NCI-H2107 treated with DMSO at 0.1 percent for 48 hours (cell line): ENCODE data around the gene PELI1.

Experiments
- DNase-seq: peaks from one replicate; lab custom pipeline; 2025; ENCODE audit not compliant: unreplicated experiment; lab: John Stamatoyannopoulos, UW

Gene PELI1

DNA sequence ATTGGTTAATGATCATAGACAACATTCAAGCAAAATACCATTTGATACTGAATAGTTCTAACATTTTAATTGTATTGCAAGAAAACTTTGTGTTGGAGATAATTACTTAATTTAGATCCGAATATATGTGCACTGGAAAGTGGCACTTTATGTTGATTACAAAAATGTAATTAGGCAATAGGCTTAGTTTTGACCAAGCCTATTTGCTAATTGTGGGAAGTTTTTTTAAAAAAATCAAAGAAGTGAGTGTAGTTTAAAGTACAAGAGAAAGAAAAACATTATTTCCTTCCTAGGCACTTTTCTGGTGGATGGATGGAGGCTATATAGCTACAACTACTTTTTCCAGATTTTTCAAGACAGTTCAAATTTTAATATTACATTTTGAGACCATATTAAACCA lies 18.3 kb upstream of the PELI1 start:
- no peak for DNase-seq

DNA sequence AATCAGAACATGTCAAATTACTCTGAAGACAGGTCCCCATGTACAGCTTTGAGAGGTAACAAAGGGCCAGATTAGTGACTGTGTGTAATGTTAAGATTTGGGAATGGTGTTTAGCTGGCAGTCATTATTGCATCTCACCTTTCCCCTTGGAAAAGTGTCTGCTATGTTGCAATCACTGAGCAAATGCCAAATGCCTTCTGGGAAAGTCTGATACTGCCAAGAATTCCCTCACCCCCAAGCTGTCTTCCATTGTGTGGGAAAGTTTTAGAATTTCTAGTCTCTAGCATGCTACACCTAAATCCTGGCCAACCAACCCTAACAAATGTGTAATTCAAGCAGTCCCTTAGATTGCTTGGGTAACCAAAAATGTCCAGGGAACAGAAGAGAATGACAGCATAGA lies 13.6 kb upstream of the PELI1 start:
- no peak for DNase-seq

DNA sequence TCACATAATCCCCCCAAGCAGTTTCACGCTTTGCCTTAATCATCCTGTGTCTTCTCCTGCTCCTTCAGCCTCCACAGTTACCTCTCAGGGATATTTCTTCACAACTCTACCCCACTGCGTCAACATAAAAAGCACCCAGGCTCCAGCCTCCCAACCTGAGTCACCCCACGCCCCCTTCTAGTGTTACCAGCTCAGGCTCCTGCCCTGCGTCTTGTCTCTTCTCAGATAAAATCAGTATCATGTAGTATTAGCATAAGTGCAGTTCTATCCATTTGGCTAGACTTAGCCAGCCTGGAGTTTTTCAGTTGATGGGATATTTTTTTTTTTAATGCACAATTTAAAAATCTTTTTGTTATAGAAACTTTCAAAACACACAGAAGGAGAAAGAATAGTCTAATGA lies 9.6 kb upstream of the PELI1 start:
- DNase-seq = no peak

DNA sequence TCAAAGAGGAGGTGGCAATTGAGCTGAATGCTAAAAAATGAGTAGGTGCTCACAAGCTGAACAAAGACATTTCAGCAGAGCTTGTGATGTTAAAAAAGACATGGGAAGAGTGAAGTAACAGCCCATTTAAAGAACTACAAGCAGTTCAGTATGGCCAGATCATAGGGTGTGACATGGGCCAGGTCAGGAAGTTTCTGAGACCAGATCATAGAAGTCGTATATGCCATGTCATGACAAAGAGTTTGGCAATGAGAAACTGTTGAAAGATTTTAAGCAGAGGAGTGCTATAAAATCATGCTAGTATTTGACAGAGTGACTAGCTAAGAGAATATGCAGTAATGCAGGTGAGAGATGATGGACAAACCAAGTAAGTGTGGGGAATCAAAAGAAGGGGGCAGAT lies 7.3 kb upstream of the PELI1 start:
- no peak for DNase-seq

DNA sequence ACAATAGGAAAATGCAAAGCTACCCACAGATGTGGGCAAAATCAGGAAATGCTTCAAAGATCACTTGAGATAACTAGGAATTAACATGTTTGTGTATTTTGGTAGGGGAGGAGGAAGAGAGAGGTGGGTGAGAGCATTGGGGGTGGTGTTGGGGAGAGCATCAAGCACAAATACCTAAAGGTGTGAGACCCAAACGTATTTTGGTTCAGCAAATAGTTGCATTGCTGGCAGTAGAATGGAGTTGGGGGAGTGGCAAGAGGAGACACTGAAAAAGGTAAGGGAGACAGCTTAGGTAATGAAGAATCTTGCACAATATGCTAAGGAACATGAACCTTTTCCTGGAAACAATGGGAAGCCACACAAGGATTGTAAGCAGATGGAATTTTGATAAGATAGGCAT lies 1.5 kb upstream of the PELI1 start:
- DNase-seq = no peak

DNA sequence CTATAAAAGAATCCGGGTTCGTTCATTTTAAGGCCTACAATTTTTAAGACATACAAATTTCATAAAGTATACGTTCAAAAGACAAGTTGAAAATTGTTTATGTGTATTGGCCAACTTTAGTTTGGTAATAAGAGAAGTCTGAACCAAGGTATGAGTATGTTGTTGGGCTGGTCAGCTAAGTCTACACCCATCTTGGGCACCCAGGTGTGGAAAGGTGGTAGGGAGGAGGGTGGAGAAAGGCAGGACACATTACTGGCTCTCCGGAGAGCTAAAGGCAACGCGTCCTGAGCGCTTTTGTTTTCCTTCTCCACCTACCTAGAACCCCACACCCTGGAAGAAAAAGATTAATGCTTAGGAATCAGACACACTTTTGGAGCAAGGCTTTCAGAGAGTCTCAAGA lies 899 bp upstream of the PELI1 start:
- no peak for DNase-seq

DNA sequence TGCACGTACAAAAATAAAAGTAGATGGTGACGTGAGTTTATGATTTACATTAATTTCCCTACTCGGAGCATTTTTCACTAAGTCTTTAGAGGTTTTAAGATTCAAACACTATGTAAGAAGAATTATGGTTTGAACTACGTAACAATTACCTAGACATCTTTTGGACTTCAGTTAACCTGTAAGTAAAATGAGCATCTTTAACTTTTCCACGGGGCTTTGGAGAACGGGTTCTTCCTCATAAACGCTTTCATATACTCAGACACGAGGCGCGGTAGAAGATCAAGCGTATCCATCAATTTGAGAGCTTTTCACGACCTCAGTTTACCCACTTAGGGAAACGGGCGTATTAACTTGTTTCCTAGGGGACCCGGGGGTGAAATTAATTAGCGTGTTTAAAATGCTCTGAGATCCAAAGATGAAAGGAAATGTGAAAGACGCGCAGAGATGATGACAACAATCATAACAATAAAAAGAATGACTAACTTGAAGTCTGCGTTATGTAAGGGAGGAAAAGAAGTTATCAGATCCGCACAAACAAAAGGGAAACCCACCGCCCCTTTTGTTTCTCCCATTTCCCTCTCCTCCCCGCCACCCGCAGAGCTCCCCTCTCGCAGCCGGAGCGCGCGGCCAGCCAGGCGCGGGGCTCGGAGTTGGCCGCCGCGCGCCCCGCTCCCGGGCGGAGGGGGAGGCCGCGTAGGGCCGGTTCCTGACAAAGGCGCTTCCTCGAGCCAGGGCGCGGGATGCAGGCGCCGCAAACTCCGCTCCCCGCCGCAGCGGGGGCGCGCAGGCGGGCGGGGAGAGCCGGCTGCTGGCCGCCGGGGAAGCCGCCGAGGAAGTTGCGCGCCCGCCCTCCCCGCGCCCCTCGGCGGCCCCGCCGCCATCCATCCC lies 807 bp downstream of the PELI1 start:
- peak; percentile 48 for DNase-seq

DNA sequence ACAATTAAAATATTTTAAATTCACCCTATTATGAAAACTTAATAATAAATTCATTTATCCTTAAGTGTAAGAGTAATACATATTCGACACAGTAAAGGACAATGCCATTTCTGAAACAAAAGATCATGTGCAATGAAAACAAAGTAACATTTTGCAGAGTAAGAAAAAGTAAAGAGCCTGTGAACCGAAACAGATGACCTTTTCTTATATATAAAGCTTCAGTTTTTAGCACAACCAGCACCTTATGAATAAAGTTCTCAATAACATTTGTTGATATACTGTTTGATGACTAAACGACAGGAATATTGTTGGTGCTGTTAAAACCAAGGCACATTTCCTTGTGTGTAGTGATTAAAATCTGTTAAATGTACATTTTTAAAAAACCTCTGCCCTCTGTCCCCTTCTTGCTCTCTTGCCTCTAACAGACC lies 1.5 kb downstream of the PELI1 start:
- no peak for DNase-seq

DNA sequence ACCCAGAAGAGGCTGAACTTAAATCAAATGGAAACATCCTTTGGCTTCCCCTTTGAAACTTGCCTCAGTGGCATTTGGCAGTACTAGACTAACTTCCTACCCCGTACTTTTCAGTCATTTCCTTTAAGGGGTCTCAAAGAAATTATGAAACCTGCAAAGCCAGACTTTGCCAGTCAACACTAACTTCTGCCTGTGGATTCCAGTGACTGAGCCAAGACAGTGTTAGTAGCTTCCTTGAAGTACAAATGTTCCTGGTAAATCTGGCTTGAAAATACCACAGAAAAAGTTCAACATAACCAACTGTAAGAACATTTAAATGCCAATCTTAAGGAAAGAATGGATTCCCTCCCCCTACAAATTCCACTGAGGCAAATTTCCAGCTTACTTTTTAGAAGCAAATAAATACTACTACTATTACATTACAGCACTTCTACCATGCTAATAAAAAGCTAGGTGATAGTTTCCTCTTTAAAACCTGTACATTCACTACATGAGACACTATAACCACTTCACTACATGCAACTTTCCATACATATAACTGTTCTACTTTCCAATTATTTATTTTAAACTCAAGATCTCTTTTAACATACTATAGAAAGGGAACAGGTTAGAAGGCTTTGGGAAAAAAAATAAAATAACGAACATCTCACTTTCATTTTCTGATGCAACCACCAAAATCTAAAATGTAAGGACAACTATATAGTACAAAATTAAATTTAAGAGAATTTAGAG lies 2.4 kb downstream of the PELI1 start:
- DNase-seq = no peak

DNA sequence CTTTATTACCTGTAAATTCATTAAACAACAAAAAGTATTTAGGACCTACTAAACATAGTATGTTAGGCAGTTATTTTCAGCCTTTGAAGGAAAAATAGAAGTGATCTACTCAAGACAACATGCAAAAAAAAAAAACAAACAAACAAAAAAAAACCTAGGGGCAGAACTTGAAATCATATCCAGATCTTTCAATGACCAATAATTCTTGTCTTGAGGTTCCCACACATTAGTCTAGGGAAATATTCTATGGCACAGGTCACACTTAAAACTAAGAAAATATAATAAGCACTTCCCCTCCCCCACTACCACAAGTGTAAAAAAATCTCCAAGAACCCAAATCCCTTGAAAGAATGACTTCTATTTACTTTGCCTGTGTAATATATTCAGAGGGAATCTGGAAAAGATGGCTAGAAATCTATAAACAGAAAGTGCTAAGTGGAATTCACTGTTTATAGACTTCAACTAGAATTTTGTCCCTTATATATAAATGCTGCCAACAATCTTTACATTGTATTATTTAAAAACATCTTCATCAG lies 3.5 kb downstream of the PELI1 start:
- no peak for DNase-seq

DNA sequence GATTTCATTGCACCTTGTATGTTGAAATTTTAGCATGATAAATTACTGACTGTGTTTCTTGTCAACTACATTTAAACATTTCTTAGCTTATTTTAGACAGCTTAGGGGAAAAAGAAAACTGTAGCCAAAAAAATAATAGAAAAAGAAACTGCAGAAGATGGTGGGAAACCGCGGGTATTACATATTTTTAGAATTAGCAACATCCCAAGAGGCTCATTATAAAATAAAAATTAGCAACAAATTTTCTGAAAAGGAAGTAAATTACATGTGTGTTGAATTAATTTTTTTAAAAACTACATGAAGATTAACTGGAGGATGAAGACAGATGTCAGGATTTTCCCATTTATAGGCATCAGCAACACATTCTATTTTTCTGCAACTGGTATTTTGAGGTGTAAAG lies 4.3 kb downstream of the PELI1 start:
- no peak for DNase-seq

DNA sequence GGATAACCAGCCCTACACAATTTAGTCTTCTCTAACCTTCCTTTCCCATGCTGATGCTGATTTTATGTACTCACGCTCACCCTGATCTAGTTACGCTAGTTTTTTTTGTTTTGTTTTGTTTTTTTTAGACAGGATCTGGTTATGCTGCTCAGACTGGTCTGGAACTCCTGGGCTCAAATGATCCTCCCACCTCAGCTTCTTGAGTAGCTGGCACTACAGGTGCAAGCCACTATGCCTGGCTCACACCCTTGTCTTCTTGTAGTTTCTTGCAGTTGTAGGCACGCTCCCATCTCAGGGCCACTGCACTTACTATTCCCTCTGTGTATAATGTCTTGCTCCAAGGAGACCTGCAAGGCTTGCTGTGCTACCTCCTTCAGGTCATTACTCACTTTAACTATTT lies 6.2 kb downstream of the PELI1 start:
- DNase-seq = no peak

DNA sequence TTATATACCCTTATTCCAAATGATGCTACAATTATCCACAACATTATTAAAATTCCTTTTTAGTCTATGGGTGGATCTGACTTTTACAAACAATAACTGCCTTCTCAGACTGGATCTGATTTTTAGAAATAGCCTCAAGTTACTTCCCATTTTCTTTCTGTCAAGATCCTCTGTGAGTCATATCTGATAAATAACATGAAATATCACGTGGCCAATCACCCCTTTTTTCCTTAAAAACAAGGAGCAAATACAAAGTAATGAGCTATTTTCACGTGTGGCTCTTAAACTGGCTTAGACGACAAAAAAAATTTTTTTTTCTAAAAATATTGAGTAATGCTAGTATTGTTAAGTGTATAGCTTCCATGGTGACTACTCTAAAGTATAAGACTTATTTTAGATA lies 6.7 kb downstream of the PELI1 start:
- no peak for DNase-seq

DNA sequence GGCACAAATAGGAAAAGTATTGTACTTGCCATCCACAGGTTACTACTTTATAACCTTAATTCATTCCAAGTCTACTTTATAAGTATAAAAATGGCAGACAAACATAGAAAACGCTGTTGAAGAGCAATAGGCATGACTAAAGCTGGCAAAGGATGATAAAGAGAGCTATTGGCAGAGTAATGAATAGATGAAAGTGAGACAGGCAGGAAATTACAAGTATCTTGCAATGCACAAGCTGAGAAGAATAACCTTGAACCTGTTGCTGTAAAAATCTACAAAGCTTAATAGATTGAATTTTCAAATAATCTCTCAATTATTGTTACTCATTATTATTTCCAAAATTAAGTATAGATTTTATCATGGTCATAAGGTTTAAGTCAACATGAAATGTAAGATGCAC lies 8.8 kb downstream of the PELI1 start:
- no peak for DNase-seq

DNA sequence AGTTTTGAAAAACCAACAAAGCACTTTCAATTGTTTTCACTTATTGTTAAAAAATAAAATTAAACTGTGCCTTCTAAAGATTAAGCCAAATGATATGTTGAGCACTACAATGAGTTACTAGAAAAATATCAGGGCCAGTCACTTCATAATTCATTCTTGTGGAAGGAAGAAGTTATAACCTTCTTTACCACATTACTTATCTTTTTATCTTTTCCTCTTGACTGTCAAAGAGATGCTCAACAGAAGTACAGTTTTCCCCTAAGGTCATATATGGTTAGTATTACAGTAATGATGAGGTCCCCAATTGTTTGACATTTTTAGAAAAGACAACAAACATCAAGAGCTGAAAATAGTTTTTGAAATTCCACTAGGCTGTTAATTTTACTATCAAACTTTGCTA lies 9.4 kb downstream of the PELI1 start:
- DNase-seq = no peak

DNA sequence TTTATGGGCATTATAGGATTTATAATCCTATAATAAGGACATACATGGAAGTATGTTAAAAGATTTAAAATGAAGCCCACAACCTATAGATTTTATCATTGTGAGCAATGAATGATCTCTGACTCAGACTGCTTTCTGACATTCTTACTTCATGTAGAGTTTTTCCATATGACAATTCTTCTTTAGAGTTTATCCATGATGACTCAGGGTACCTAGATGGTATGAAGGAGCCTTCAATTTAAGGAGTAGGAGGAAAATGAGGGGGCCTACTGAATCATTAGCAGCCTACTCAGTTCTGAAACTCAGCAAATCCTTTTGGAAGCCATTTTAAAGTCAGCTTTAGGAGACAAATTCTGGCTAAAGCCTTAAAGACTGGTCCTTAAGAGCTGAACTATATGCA lies 10.4 kb downstream of the PELI1 start:
- DNase-seq = no peak

DNA sequence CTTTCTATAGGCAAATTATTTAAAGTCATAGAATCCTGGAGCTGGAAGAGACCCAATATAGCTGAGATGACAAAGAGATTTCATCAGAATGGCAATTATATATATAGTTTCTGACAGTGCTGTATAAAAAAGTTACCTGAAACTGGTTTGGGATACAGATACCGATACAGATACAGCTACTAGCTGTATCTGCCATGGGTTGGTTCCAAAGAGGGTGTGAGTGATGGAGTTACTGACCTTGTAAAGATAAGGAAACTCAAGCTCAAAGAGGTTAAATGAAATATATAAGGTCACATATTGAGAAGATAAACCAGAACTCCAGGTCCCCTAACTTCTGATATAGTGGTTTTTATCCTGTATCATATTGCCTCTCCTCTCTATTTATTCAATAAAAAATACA lies 10.9 kb downstream of the PELI1 start:
- no peak for DNase-seq

DNA sequence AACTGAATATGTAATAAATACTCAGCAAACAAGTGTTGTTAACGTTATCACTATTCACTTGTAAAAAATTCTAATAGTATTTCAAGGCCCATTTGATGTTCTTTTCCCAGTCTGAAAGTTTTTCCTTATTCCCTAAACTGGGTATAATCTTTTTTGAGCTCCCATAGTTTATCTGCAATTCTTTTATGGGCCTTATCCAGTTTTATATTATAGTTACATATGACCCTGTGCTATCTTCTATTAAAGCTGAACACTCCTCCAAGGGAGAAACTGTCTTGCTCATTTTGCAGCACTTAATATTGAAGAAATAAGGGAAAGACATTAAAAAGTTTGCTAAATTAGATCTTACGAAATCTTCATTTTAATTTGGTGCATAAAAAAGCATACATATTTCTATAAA lies 13.9 kb downstream of the PELI1 start:
- no peak for DNase-seq

DNA sequence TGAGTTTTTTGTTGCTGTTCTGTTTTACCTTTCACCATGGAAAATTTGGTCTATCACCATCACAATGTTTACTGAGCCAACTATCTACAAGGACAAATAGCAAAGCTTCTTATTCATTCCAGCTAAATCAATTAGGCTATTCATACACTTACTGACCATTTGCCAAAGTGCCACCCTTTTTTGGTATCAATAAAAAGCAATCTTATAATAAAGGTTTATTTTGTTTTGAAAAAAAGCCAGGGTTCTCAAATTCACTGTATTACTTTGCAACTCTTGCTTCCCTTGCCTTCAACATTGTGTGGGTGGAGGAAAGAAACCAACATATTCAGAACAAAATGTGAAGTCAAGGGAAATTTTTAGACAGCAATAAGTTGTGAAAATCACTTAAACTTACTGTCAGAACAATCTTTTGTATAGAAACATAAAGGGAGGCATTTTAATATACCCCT lies 15.3 kb downstream of the PELI1 start:
- DNase-seq = no peak

DNA sequence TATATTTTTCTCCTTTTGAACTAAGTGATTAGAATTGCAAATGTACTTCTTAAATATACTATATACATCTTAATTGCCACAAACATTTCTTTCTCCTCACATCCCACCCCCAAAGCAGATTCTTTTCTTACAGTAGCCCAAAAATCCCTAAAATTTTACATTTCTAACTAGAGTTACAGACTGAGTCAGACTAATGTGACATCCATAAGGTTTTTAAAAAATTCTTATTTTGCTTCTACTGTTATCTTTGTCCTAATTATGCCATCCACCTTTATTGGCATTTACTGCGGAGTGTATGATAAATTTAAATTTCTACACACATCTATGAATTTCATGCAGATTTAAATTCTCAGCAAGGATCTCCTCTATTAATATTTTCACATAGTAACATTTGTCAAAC lies 15.8 kb downstream of the PELI1 start:
- DNase-seq = no peak

DNA sequence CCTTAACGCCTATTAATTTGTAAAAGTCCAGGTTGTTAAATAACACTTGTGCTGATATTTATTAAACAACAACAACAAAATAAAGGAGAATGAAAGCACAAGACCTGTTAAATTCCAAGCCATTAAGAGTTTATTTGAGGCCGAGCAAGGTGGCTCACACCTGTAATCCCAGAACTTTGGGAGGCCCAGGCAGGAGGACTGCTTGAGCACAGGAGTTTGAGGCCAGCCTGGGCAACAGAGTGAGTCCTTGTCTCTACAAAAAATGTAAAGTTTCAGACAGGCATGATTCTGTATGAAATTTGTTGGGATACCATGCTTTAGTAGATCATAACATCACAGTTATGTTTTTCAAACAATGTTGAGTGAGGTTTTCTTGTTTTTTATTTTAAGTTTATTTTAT lies 17.1 kb downstream of the PELI1 start:
- no peak for DNase-seq

DNA sequence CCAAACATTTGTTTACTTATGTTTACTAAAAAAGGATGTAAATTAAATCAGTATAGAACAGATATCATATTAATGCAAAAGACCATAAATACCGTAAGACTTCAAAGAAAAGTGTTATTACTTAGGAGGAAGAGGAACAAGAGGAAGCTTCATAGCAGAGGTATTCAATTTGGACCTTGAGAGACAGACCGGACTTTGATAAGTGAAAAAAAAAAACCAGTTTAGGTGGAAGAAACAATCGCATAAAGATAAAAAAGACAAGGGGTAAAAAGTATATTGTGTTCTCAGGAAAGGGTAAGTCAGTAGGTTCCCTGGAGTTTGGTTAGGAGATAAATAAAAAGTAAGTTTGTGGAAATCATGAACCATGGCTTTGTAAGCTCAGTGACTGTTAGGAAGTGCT lies 17.6 kb downstream of the PELI1 start:
- no peak for DNase-seq
